AG10803 (cell line): Measurements from ENCODE around the gene FUCA1.

Experiments used
- DNase-seq: peaks from one replicate; pipeline ENCODE4 v3.0.0; 2010; ENCODE audit warnings: low read depth
- H3K4me3 ChIP-seq: 2 replicates; pipeline ENCODE4 v1.5.1; 2011; ENCODE audit warnings: mild to moderate bottlenecking, low read length, control low read depth
- TF ChIP-seq, protein P1 (sequence below): conservative IDR thresholded peaks from 2 replicates; pipeline ENCODE4 v1.5.1; 2011; ENCODE audit warnings: mild to moderate bottlenecking, low read length, control low read depth, inconsistent platforms

FUCA1 gene

DNA sequence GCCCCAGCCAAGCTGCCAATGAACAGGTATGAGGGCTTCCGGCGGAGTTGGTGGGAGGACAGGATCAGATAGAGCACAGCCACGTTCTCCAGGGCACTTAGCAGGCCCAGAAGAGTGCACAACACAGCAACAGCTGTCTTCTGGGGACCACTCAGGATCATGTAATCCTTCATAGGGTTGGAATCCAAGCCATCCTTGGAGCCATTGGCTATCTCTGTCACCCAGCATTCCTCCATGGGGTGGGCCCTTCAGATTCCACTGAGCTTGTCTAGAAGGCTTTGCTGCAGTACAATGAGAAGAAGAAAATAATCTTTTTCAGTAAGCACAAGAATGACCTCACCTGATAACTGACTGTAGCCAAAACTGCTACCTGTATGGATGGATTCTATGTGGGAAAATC, 7.3 kb upstream of the FUCA1 start:
- TF ChIP-seq, protein P1, sequence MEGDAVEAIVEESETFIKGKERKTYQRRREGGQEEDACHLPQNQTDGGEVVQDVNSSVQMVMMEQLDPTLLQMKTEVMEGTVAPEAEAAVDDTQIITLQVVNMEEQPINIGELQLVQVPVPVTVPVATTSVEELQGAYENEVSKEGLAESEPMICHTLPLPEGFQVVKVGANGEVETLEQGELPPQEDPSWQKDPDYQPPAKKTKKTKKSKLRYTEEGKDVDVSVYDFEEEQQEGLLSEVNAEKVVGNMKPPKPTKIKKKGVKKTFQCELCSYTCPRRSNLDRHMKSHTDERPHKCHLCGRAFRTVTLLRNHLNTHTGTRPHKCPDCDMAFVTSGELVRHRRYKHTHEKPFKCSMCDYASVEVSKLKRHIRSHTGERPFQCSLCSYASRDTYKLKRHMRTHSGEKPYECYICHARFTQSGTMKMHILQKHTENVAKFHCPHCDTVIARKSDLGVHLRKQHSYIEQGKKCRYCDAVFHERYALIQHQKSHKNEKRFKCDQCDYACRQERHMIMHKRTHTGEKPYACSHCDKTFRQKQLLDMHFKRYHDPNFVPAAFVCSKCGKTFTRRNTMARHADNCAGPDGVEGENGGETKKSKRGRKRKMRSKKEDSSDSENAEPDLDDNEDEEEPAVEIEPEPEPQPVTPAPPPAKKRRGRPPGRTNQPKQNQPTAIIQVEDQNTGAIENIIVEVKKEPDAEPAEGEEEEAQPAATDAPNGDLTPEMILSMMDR: no peak
- no peak overlapping the region for H3K4me3 ChIP-seq
- DNase-seq: no peak

DNA sequence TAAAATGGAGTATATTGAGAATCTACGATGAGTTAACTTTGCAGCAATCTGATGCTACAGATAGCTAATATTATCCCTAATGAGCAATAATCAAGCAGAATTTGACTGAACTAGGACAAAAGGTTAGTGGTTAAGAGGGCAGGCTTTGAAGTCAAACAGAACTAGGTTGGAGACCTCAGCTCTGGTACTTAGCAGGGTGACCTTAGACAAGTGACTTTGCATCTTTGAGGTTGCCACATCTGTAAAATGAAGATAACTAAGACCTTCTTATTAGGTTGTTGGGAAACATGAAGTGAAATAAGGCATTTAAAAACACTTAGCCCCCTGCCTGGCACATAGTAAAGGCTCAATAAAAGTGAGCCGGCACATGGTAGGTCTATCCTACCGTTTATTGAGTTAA, 4.3 kb upstream of the FUCA1 start:
- H3K4me3 ChIP-seq: no peak overlapping the region
- DNase-seq: no peak
- TF ChIP-seq, protein P1: no peak

DNA sequence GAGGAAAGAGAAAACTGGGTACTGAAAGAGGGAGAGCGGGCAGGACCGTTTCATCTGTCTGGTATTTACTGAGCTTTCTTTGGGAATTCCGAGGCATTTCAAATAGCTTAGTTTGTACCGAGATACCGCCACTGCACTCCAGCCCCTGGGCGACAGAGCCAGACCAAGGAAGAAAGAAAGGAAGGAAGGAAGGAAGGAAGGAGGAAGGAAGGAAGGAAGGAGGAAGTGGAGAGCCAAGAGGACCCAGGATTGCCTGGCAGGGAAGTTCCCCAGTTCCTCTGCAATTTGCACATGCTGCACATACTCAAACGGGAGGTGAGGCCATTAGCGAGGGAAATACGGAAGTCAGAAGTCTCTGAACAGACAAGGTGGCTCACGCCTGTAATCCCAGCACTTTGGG, 961 bp upstream of the FUCA1 start:
- TF ChIP-seq, protein P1: no peak
- peak overlapping the region; percentile 64 for H3K4me3 ChIP-seq
- no peak for DNase-seq

DNA sequence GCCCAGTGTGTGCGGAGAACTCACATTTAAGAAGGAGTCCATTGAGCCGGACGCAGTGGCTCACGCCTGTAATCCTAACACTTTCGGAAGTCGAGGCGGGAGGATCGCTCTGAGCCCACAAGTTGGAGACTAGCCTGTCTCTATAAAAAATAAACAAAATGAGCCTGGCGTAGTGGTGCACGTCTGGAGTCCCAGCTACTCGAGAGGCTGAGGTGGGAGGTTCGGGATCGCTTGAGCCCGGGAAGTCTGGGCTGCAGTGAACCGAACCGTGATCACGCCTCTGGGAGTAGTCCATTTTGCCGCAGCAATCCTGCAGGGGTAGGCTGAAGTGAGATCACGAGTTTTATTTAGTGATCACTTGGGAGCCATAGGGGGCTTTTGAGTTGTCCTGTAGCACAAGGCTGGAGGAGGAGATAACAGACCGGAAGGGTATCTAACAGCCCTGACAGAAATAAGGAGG, 497 bp upstream of the FUCA1 start:
- TF ChIP-seq, protein P1: no peak
- peak overlapping the region; percentile 64 for H3K4me3 ChIP-seq
- no peak for DNase-seq

DNA sequence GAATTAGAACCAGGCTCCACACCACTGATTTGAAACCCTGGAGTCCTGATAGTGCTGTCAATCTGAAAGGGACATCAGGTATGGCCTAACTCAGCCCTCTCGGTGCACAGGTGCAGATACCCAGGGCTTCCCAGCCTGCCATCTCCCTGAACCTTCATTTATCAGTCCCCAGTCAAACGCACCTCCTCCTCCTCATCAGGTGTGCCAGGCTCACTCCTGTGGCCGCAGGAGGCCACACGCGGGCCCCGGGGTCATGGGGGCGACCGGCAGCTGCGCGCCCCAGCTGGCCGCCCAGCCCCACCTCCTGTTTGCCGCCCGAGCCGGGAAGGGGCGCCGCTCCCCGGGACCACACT, 572 bp downstream of the FUCA1 start:
- H3K4me3 ChIP-seq: peak overlapping the region; percentile 64
- DNase-seq: no peak
- TF ChIP-seq, protein P1: no peak

DNA sequence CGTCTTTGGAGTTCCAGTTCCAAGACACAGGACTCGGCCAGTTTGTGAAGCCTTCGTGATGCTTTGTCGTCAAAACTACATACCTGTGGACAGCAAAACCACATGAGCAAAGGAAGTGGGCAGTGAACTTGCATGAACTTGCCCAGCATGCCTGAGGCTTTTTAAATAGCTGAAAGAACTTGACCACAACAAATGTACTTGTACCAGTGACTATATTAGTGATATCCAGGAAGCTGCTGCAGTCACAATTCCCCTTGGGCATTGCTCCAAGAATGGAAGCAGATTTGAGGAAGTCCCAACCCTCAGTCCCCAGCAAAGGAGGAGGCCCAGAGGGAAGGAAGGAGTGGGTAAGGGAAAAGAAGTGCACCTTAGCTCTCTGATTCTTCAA, 2.6 kb downstream of the FUCA1 start:
- peak; percentile 80 for DNase-seq
- no peak overlapping the region for H3K4me3 ChIP-seq
- TF ChIP-seq, protein P1: no peak

DNA sequence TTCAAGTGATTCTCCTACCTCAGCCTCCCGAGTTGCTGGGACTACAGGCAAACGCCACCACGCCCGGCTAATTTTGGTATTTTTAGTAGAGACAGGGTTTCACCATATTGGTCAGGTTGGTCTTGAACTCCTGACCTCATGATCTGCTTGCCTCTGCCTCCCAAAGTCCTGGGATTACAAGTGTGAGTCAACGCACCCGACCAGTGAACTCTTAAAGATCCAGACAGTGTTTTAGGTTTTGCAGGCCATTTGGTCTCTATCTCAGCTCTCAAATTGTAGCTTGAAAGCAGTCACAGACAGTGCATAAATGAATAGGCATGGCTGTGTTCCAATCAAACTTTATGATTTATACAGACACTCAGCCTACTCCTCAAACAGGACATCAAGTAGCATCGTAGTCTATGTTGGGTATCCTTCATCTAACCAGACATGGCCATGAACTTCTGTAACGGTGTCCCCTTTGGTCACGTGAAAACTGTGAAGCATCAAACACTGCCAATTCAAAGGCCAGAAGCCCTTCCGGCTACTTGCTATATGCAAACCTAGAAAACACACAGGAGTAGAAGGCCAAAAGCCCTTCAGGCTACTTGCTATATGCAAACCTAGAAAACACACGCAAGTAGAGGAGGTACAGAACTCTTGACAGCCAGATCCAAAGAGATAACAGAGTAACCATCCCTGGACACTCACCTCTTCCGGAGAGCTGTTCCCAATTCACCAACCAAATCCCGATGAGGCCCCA, 3.1 kb downstream of the FUCA1 start:
- H3K4me3 ChIP-seq: no peak overlapping the region
- TF ChIP-seq, protein P1: no peak
- DNase-seq: no peak
